Ishikawa (cell line): Measurements from ENCODE around the gene PARD3.

ENCODE experiments used
- CREB1 ChIP-seq: IDR thresholded peaks from 2 replicates; pipeline ENCODE4 v1.6.1; 2012; ENCODE audit warnings: low read depth
- RAD21 ChIP-seq: IDR thresholded peaks from 2 replicates; pipeline ENCODE4 v1.6.1; 2012; ENCODE audit warnings: low read depth
- TAF1 ChIP-seq: IDR thresholded peaks from 2 replicates; pipeline ENCODE4 v1.6.1; 2012; ENCODE audit warnings: low read depth, mild to moderate bottlenecking
- TCF12 ChIP-seq: IDR thresholded peaks from 2 replicates; pipeline ENCODE4 v1.6.1; 2012; ENCODE audit warnings: low read depth
- ZBTB7A ChIP-seq: IDR thresholded peaks from 2 replicates; pipeline ENCODE4 v1.6.1; 2012; ENCODE audit warnings: low read depth
- TF ChIP-seq, protein P1 (sequence below): IDR thresholded peaks from 2 replicates; pipeline ENCODE4 v1.6.1; 2012

DNA sequence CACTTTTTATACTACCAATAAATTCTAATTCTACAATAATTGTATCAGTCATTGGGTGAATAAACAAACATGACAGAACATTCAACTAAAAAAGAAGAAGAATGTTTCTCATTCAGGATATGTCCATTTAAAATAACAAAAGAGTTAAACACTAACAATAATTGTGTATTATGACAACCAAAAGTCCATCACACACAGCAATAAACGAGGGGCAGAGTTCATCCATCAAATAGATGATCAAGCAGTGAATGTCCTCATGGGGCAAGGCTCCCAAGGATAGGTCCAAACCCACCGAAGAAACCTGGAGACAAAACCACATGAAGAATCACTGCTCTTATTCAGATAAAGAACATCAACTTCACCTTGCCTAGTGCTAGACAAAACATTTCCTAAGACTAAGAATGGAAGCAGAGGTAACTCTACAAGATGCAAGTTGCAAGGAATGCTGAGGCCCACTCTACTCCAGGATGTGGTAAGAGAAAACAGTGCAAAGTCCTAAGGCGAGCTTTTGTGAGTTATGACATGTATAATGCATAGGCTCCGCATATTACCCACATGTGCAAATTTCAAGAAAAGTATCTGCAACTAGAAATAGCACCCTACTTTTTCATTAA, 115.1 kb downstream of the PARD3 start:
- TF ChIP-seq TAF1 (no peak), RAD21 (no peak), CREB1 (no peak), ZBTB7A (no peak), TCF12 (no peak)
- TF ChIP-seq, protein P1, sequence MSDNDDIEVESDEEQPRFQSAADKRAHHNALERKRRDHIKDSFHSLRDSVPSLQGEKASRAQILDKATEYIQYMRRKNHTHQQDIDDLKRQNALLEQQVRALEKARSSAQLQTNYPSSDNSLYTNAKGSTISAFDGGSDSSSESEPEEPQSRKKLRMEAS: no peak
